Keratinocyte (primary cell): ENCODE data around the gene TIMM50. TPM values are rescaled to one million over a fixed set of nuclear protein-coding genes. Genes with fewer than 3 reads are reported as not detected.

ENCODE experiments used
- DNase-seq: peaks from one replicate; pipeline ENCODE4 v3.0.0-alpha.2; 2011; ENCODE audit warnings: low read depth, missing footprints, low spot score
- FAIRE-seq: peaks from 2 replicates; lab custom pipeline; 2011; peaks lifted over from hg19 to GRCh38; lab: Jason Lieb, UNC
- H2AFZ ChIP-seq: 2 replicates; pipeline ENCODE4 v1.6.0; 2012; ENCODE audit warnings: low read length, control low read depth, inconsistent platforms; ENCODE audit not compliant: control insufficient read depth
- H3K27ac ChIP-seq: 2 replicates; pipeline ENCODE4 v1.5.1; 2011; ENCODE audit warnings: low read length; ENCODE audit not compliant: control insufficient read depth, insufficient read depth
- H3K27me3 ChIP-seq: 3 replicates; pipeline ENCODE4 v1.6.0; 2011; ENCODE audit warnings: low read length; ENCODE audit not compliant: control insufficient read depth, insufficient read depth; ENCODE audit errors: extremely low read depth
- H3K36me3 ChIP-seq, 2 experiments: 2 replicates in 1 of 2; 3 replicates in 1 of 2; pipeline ENCODE4 v1.5.1; 2011; ENCODE audit warnings: low read length in 2 of 2, mild to moderate bottlenecking in 1 of 2; ENCODE audit not compliant: control insufficient read depth in 2 of 2, insufficient read depth in 2 of 2; ENCODE audit errors: extremely low read depth in 1 of 2
- H3K4me1 ChIP-seq: 3 replicates; pipeline ENCODE4 v1.5.1; 2011; ENCODE audit warnings: low read length; ENCODE audit not compliant: control insufficient read depth, insufficient read depth; ENCODE audit errors: extremely low read depth
- H3K4me2 ChIP-seq: 3 replicates; pipeline ENCODE4 v1.6.0; 2011; ENCODE audit warnings: low read depth, low read length; ENCODE audit not compliant: control insufficient read depth, insufficient read depth; ENCODE audit errors: extremely low read depth
- H3K4me3 ChIP-seq, 3 experiments: fragments of 200-600 bp in 1 of 3; sonication (generic) in 1 of 3; 2 replicates in 2 of 3; 3 replicates in 1 of 3; pipeline ENCODE4 v1.5.1; 2011 to 2016; ENCODE audit warnings: low read length in 3 of 3, mild to moderate bottlenecking in 3 of 3, control low read depth in 2 of 3, inconsistent platforms in 1 of 3, low read depth in 1 of 3, mixed read lengths in 1 of 3, mixed run types in 1 of 3, moderate library complexity in 1 of 3; ENCODE audit not compliant: control insufficient read depth in 2 of 3, insufficient read depth in 2 of 3; ENCODE audit errors: extremely low read depth in 1 of 3
- H3K79me2 ChIP-seq: 2 replicates; pipeline ENCODE4 v1.6.0; 2012; ENCODE audit warnings: low read length; ENCODE audit not compliant: control insufficient read depth, insufficient read depth
- H3K9ac ChIP-seq: 3 replicates; pipeline ENCODE4 v1.6.0; 2011; ENCODE audit warnings: low read length; ENCODE audit not compliant: control insufficient read depth, insufficient read depth; ENCODE audit errors: extremely low read depth
- H3K9me1 ChIP-seq: 3 replicates; pipeline ENCODE4 v1.6.0; 2011; ENCODE audit warnings: low read length; ENCODE audit not compliant: control insufficient read depth, insufficient read depth; ENCODE audit errors: extremely low read depth
- H3K9me3 ChIP-seq: 2 replicates; pipeline ENCODE4 v1.5.1; 2012; ENCODE audit warnings: low read depth, low read length; ENCODE audit not compliant: control insufficient read depth
- H4K20me1 ChIP-seq: 3 replicates; pipeline ENCODE4 v1.6.0; 2011; ENCODE audit warnings: low read length; ENCODE audit not compliant: control insufficient read depth, insufficient read depth; ENCODE audit errors: extremely low read depth
- CTCF ChIP-seq, 3 experiments: IDR thresholded peaks in 1 of 3; conservative IDR thresholded peaks in 1 of 3; optimal IDR thresholded peaks in 1 of 3; 2 replicates in 2 of 3; 3 replicates in 1 of 3; pipeline versions ENCODE3 to v1.5.1; 2011; ENCODE audit warnings: low read length in 3 of 3, mild to moderate bottlenecking in 3 of 3, moderate library complexity in 2 of 3, control low read depth in 1 of 3, inconsistent platforms in 1 of 3; ENCODE audit not compliant: insufficient read depth in 2 of 3; ENCODE audit errors: extremely low read depth in 1 of 3
- EZH2 ChIP-seq: IDR thresholded peaks from one replicate; pipeline ENCODE4 v1.6.1; 2012; ENCODE audit warnings: inconsistent platforms, mild to moderate bottlenecking, low read length, moderate library complexity
- dilution Hi-C: fragments of 300-500 bp; cut with MboI; formaldehyde crosslinking; loops from one replicate; pipeline ENCODE4 v1.7.0; 2020; ENCODE audit warnings: low sequenced_read_pairs; ENCODE audit not compliant: extremely low pct_ligation_motif_present
- polyA plus RNA-seq, 5 experiments: library from polyadenylated mRNA; depleted of rRNA in 3 of 5; stranded (reverse) in 3 of 5; stranded (forward) in 1 of 5; unstranded in 1 of 5; fragments of >200 nt; gene quantifications; 1 replicate in 1 of 5; 2 replicates in 3 of 5; 3 replicates in 1 of 5; pipeline versions ENCODE4 v1.2.1 to v1.2.3, GENCODE V29; 2011 to 2012; ENCODE audit warnings: missing spikeins in 2 of 5, low read depth in 1 of 5, low replicate concordance in 1 of 5

Gene TIMM50
- polyA plus RNA-seq, 1 donor (not counting 4 experiments of a cell fraction or from before 2014, with no cell fraction given), result 85.5 TPM

DNA sequence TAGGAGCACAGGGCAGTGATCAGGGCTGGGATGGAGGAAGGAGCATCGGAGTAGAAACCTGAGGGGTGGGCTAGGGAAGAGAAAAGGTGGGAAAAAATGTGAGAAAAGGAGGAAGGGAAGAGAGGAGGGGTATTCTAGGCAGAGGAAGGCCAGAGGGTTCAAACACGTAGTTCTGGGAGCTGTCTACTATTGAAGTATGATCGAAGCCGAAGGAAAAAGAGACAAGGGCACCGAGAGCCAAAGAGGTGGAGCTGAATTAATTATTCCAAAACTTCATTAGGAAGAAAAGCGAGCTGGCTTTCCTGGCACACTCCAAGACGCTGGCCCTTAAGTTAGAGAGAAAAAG, 25.9 kb downstream of the TIMM50 start:
- dilution Hi-C loops, result no loop called here
- FAIRE-seq (no peak), DNase-seq (no peak)
- Histone ChIP-seq H2AFZ (peak overlapping the region; percentile 66), H3K4me2 (peak overlapping the region; percentile 68), H3K9ac (no peak overlapping the region), H3K9me3 (no peaks in the 10 kb centered on the region), H3K27ac (no peak overlapping the region), H3K36me3 (no peaks in the 10 kb centered on the region), H3K9me1 (peaks cover 2% of the 10 kb centered on the region), H3K79me2 (no peaks in the 10 kb centered on the region), H3K4me1 (peaks cover 3% of the 10 kb centered on the region), H3K27me3 (peaks cover 38% of the 10 kb centered on the region), H3K4me3 (peak overlapping the region in 2 of 3 experiments; percentile 12 to 68), H4K20me1 (no peaks in the 10 kb centered on the region)
- TF ChIP-seq CTCF (optimal IDR thresholded peaks at IDR 0.05 in 1 of 3, IDR thresholded peaks at IDR 0.05 in 1 of 3, conservative IDR thresholded peaks at IDR 0.05 in 1 of 3; ENCODE audit: extremely low read depth in 1 of 3, insufficient read depth in 2 of 3, low read length in 3 of 3), result no peak
- no peak for TF ChIP-seq EZH2

GRCh38 chr19:39506944-39507714, 26.5 kb downstream of the TIMM50 start:
- Histone ChIP-seq H3K9me1 (peaks cover 2% of the 10 kb centered on the region), H3K27me3 (peaks cover 38% of the 10 kb centered on the region), H2AFZ (peak overlapping the region; percentile 89), H3K36me3 (no peaks in the 10 kb centered on the region), H3K9ac (peak overlapping the region; percentile 47), H3K4me1 (peaks cover 3% of the 10 kb centered on the region), H3K4me2 (peak overlapping the region; percentile 68), H3K27ac (no peak overlapping the region), H3K9me3 (no peaks in the 10 kb centered on the region), H3K79me2 (no peaks in the 10 kb centered on the region), H4K20me1 (no peaks in the 10 kb centered on the region), H3K4me3 (peak overlapping the region; percentile 37 to 68 (median 56))
- dilution Hi-C loops, result no loop called here
- DNase-seq, result no peak
- no peak for FAIRE-seq
- TF ChIP-seq EZH2 (peak; percentile 51), CTCF (optimal IDR thresholded peaks at IDR 0.05 in 1 of 3, IDR thresholded peaks at IDR 0.05 in 1 of 3, conservative IDR thresholded peaks at IDR 0.05 in 1 of 3; ENCODE audit: extremely low read depth in 1 of 3, insufficient read depth in 2 of 3, low read length in 3 of 3) (no peak)
